ENCODE data around the gene ZNF853. TPM values are rescaled to one million over a fixed set of nuclear protein-coding genes. Genes with fewer than 3 reads are reported as not detected.
"Not testable (repeated sequence)": the region's sequence is repeated elsewhere in the genome, so short reads cannot be mapped to it uniquely, and the experiment has no call there.

The ZNF853 gene
- total and polyA plus RNA-seq, 2 experiments from 2014 or later = 8.0 to 9.8 TPM

DNA sequence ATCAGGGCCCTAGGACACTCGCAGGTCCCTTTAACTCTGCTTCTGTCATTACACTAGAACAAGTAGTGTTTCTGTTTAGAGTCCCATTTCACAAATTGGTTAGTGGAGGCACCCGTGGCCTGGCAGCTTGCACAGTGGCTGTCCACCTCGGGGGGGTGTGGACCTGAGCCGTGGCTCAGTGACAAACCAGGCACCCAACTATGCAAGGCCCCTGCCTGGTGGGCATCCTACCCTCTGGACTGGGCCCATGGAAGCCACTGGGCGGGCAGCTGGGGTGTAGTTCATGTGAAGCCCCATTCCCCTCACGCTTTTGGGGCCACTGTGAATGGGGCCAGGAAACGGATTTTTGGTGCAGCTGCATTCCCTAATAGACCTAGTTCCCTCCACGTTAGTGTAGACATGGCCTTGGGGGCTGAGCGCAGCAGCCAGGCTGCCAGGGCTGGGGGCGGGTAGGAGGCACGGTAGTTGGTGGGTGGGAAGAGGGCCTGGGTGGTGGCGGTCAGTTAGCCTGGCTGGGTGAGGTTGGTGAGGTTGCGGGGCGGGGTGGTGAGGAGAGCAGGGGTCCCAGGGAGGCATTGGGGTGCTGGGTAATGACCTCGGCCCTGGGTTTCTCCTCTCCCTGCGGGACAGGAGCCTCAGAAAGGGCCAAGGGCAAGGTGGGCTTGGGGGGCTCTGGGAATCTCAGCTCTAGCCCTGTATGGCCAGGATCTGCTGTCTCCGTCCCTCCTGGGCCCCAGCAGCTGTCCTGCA lies 40.4 kb downstream of the ZNF853 start:
- DNase-seq (ENCODE audit: low spot score) = no peak
- Histone ChIP-seq H3K79me2 (no peaks in the 10 kb centered on the region), H3K9me2 (replicated peaks; ENCODE audit: insufficient read depth) (no peaks in the 10 kb centered on the region), H2AFZ (no peak overlapping the region), H3K9me3 (ENCODE audit: low read depth) (no peaks in the 10 kb centered on the region), H3K27ac (no peak overlapping the region), H3K4me1 (ENCODE audit: insufficient read depth) (no peaks in the 10 kb centered on the region), H3K4me2 (no peak overlapping the region), H3K4me3 (no peak overlapping the region), H3K27me3 (no peaks in the 10 kb centered on the region), H4K20me1 (ENCODE audit: insufficient read depth, poor library complexity, severe bottlenecking) (no peaks in the 10 kb centered on the region), H3K36me3 (replicated peaks; ENCODE audit: insufficient read depth, low read depth) (no peaks in the 10 kb centered on the region)
- WGBS (ENCODE audit: low lambda C conversion rate, missing lambda C conversion rate) = 94% methylated on average over 13 of the region's 17 CpGs
- TF ChIP-seq EZH2phosphoT487 (IDR thresholded peaks at IDR 0.05; ENCODE audit: low read depth, severe bottlenecking, unreplicated experiment) = no peak
- TF ChIP-seq, protein P1, sequence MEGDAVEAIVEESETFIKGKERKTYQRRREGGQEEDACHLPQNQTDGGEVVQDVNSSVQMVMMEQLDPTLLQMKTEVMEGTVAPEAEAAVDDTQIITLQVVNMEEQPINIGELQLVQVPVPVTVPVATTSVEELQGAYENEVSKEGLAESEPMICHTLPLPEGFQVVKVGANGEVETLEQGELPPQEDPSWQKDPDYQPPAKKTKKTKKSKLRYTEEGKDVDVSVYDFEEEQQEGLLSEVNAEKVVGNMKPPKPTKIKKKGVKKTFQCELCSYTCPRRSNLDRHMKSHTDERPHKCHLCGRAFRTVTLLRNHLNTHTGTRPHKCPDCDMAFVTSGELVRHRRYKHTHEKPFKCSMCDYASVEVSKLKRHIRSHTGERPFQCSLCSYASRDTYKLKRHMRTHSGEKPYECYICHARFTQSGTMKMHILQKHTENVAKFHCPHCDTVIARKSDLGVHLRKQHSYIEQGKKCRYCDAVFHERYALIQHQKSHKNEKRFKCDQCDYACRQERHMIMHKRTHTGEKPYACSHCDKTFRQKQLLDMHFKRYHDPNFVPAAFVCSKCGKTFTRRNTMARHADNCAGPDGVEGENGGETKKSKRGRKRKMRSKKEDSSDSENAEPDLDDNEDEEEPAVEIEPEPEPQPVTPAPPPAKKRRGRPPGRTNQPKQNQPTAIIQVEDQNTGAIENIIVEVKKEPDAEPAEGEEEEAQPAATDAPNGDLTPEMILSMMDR (IDR thresholded peaks at IDR 0.05; ENCODE audit: poor library complexity) = no peak

DNA sequence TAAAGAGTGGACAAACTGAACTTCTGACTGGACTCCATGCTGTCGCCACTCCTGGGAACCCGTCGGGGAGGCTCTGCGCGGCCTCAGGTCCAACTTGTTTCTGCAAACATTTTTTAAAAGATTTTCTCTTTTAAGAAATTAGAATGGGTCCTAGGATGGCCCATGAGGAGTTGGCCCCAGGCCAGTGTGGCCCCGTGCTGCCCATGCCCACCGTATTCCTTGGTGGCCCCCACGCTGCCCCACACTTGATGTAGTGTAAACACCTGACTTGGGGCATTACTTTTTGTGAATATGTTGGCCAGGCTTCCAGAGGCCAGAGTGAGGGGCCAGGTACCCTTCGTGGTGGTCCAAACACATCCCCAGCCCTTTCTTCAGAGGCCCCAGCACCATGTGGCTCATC lies 41.0 kb downstream of the ZNF853 start:
- no peak for DNase-seq (ENCODE audit: low spot score)
- no peak overlapping the region for H3K4me3 ChIP-seq
- no peaks in the 10 kb centered on the region for H3K9me3 ChIP-seq (ENCODE audit: low read depth)
- no peak overlapping the region for H3K27ac ChIP-seq
- H3K27me3 ChIP-seq = no peaks in the 10 kb centered on the region
- H4K20me1 ChIP-seq (ENCODE audit: insufficient read depth, poor library complexity, severe bottlenecking) = no peaks in the 10 kb centered on the region
- no peaks in the 10 kb centered on the region for H3K4me1 ChIP-seq (ENCODE audit: insufficient read depth)
- H3K79me2 ChIP-seq = no peaks in the 10 kb centered on the region
- no peaks in the 10 kb centered on the region for H3K9me2 ChIP-seq (replicated peaks; ENCODE audit: insufficient read depth)
- no peak overlapping the region for H2AFZ ChIP-seq
- no peak overlapping the region for H3K4me2 ChIP-seq
- TF ChIP-seq EZH2 (IDR thresholded peaks at IDR 0.05; ENCODE audit: borderline replicate concordance) (no peak), EZH2phosphoT487 (IDR thresholded peaks at IDR 0.05; ENCODE audit: low read depth, severe bottlenecking, unreplicated experiment) (no peak)
- TF ChIP-seq, protein P1 (IDR thresholded peaks at IDR 0.05; ENCODE audit: poor library complexity) = no peak
- 95% methylated on average over 9 of the region's 9 CpGs for WGBS (ENCODE audit: low lambda C conversion rate, missing lambda C conversion rate)
- no peaks in the 10 kb centered on the region for H3K36me3 ChIP-seq (replicated peaks; ENCODE audit: insufficient read depth, low read depth)

DNA sequence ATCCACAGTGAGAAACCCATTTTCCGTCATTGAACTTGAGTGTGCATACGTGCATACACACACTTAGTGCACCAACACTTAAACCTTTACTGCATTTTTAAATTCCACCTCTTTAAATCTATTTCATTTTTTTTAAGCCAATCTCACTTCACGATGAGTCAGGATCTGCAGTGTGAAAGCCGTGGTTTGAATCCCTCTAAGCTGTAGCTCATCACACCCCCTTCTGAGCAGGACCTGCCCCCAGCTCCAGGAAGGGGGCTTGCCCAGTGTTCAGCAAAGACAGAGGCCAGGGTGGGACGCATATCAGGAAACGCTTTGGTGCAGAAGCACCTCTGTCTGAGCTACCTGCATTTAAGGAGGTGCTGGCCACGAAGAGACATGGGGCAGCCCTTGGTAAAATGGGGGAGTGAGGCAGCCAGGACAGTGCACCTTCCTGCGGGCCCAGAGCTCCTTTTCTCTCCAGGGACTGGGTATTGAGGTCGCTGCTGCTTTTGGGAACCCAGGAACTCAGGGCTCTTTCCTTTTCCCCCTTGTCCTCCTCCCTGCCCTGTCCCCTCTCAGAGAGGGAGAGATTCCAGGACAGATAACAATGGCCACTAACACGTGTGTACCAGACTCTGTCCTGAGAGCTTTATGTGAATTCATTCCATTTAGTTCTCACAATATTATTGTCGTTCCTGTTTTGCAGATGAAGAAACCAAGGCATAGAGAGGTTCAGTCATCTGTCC lies 43.4 kb downstream of the ZNF853 start:
- no peak overlapping the region for H3K4me2 ChIP-seq
- H3K79me2 ChIP-seq = no peaks in the 10 kb centered on the region
- WGBS (ENCODE audit: low lambda C conversion rate, missing lambda C conversion rate) = 52% methylated on average over 11 of the region's 11 CpGs
- no peaks in the 10 kb centered on the region for H3K4me1 ChIP-seq (ENCODE audit: insufficient read depth)
- TF ChIP-seq EZH2phosphoT487 (IDR thresholded peaks at IDR 0.05; ENCODE audit: low read depth, severe bottlenecking, unreplicated experiment) = no peak
- TF ChIP-seq, protein P1 (IDR thresholded peaks at IDR 0.05; ENCODE audit: poor library complexity) = no peak
- TF ChIP-seq EZH2 (IDR thresholded peaks at IDR 0.05; ENCODE audit: borderline replicate concordance) = no peak
- H3K27ac ChIP-seq = no peak overlapping the region
- H3K4me3 ChIP-seq = no peak overlapping the region
- no peaks in the 10 kb centered on the region for H3K36me3 ChIP-seq (replicated peaks; ENCODE audit: insufficient read depth, low read depth)
- no peaks in the 10 kb centered on the region for H3K27me3 ChIP-seq
- H4K20me1 ChIP-seq (ENCODE audit: insufficient read depth, poor library complexity, severe bottlenecking) = no peaks in the 10 kb centered on the region
- no peaks in the 10 kb centered on the region for H3K9me2 ChIP-seq (replicated peaks; ENCODE audit: insufficient read depth)
- no peaks in the 10 kb centered on the region for H3K9me3 ChIP-seq (ENCODE audit: low read depth)
- no peak for DNase-seq (ENCODE audit: low spot score)
- no peak overlapping the region for H2AFZ ChIP-seq

DNA sequence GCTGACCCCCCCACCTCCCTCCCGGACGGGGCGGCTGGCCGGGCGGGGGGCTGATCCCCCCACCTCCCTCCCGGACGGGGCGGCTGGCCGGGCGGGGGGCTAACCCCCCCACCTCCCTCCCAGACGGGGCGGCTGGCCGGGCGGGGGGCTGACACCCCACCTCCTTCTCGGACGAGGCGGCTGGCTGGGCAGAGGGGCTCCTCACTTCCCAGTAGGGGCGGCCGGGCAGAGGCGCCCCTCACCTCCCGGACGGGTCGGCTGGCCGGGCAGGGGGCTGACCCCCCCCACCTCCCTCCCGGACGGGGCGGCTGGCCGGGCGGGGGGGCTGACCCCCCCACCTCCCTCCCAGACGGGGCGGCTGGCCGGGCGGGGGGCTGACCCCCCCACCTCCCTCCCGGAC lies 55.4 kb downstream of the ZNF853 start:
- not testable (repeated sequence) for H4K20me1 ChIP-seq (ENCODE audit: insufficient read depth, poor library complexity, severe bottlenecking); H2AFZ ChIP-seq; H3K36me3 ChIP-seq (replicated peaks; ENCODE audit: insufficient read depth, low read depth); H3K27ac ChIP-seq; H3K4me2 ChIP-seq; DNase-seq (ENCODE audit: low spot score); H3K27me3 ChIP-seq; H3K79me2 ChIP-seq; H3K4me1 ChIP-seq (ENCODE audit: insufficient read depth); H3K4me3 ChIP-seq; H3K9me2 ChIP-seq (replicated peaks; ENCODE audit: insufficient read depth)
- WGBS (ENCODE audit: low lambda C conversion rate, missing lambda C conversion rate) = no CpG with 5 or more reads among the region's 34 CpGs
- H3K9me3 ChIP-seq (ENCODE audit: low read depth) = peaks cover 30% of the 10 kb centered on the region

Data from hepatocyte (in vitro differentiated cells).